GM21619 (cell line): ENCODE results near the gene PTCD3.

Experiments used
- ATAC-seq: cut with Tn5 transposase; IDR thresholded peaks from one replicate; pipeline ENCODE4 v1.9.1; 2021; ENCODE audit not compliant: unreplicated experiment

Gene PTCD3

DNA sequence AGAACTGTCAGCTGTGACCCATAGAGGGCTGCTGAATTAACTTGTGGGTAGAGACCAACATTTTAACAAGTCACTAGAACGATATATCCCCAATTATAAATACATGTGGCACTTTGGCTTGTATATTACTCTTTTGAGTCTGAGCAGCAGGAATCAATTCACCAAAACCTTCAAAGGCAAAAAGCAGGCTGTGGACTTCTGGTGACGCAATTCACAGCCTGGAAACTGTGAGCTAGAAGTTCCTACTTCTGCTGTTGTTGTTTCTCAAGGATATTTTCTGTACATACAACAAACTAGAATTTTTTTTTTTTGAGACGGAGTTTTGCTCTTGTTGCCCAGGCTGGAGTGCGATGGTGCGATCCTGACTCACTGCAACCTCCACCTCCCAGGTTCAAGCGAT, 37.3 kb downstream of the PTCD3 start:
- ATAC-seq: no peak

DNA sequence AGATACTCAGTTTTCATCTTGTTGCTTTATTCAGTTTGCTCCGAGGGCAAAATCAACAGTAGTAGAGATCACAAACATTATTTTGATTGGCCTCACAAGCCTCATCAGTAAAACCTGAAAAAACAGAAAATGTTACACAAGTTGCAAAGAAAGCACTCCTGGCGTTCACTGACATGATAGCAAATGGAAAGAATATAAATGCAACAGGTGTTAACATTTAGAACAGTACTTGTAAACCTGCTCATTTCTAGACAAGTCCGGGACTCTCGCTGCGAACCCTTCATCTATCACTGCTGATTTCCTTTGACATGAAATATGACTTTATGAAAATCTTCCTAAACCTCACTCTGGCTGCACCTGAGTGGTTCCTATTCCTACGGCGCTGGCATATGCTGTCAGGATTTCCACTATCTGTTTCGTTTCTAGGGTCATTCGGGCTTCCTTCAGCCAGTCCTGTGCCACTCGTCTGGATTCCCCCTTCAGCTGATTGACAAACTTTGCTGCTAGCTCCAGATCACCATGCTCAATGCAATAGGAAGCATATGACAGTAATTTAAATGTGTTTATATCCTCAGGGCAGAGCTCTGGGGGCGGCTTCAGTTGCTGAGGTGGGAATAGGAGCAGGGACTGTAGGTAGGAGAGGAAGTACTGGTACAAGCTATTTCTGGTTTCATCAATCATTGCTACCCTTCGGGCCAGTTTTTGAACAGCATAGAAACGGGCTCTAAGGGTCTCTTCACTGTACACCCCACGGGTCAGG, 38.1 kb downstream of the PTCD3 start:
- no peak for ATAC-seq

DNA sequence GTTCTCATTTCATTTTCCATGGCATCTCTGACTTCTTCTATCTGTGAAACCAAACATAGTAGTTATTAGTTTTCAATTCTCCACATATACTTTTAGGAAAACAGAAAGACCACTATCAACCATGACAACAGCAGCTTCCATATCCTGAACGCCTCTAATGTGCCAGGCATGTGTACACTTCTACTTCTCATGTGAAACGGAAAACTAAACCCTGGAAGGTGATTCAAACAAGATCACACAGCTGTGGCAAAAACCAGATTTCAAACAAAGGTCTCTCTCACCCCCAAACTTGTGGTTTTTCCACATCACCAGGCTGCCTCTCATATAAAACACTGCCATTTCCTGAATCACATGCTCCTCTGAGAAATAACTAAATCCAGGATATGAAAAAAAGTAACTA, 41.8 kb downstream of the PTCD3 start:
- no peak for ATAC-seq

DNA sequence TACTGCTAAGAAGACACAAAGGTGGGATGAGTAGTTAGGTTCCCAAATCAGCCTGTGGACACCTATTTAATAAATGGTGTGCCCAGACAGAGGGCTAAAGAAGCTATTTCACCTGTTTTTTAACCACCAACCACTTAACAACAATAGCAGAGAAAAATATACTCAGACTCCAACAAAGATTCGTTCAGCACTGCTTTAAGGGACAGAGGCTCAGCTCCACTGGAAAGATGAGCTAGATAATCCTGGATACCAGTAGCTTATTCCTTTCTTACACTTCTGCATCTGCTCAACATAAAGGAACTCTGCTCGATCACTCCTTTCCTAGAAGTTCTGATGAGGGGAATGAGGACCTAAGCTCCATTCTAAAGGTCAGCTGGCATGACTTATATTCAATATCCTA, 44.5 kb downstream of the PTCD3 start:
- no peak for ATAC-seq

DNA sequence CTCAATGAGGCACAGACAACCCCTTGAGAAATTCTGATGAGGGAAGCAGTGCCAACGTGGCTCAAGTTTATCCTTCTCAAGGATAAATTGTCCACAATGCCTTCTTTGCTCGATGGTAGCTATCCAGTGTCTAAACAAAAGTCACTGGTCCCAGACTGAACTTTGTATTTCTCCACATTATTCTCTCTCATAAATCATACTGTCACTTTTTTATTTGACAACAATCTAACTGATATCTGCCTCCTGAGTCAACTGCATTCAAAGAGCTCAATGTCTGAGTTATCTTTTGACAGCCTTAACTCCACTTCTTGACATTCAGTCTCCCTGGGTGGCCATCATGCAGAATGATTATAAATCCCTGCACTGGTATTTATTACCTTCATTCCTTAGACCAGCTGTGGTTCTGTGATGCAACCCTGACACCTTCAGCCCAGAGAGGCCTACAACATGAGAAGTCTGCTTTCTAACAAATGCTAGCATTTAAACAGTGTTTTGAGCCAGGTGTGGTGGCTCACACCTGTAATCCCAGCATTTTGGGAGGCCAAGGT, 51.0 kb downstream of the PTCD3 start:
- ATAC-seq: no peak

DNA sequence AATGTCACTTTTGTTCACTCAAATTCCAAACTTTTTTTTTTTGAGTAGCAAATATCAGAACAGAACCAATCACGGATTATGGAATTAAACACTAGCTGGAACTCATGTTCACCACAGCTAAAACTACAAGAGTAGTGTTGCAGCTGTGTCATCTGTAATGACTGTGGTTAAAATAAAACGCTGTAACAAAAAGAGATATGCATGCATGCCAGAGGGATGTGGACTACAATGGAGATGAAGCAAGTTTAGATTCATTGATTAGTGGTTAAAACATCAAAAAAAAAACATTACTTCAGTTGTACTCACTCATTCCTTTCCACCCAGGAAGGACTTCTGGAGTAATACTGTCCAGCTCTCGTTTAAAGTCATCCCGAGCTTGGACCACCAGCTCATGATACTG, 52.3 kb downstream of the PTCD3 start:
- no peak for ATAC-seq

DNA sequence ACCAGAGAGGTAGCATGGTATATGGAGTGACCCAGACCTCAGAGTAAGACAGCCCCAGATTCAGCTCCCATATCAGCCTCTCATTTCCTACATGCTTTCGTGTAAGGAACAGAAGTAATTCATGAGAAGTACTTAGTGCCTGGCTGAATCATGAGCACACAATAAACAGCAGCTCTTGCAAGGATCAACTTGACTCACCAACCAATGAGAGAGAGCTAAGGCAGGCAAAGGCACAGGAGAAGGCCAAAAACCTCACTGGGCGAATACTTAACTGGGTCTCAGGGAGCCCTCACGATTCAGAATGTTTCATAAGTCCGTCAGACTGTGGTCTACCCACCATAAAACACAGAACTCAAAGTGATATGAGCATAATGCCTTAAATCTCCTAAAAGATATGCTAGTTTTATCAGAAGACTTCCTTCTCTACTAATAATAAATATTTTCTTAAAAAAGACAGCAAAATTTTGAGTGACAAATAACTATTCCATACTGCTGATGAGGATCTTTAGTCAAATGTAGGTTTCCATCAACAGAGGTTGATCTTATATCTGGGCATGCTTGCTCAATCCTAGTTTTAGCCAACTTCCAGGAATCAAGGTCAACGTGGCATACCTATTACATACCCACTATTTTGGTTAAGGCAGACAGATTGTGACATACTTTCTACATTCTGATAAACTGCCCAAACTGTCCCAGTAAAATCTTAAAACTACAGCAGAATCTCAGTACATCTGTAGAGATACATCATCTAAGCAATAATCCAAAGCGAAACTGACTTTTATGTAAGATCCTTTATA, 54.3 kb downstream of the PTCD3 start:
- no peak for ATAC-seq

DNA sequence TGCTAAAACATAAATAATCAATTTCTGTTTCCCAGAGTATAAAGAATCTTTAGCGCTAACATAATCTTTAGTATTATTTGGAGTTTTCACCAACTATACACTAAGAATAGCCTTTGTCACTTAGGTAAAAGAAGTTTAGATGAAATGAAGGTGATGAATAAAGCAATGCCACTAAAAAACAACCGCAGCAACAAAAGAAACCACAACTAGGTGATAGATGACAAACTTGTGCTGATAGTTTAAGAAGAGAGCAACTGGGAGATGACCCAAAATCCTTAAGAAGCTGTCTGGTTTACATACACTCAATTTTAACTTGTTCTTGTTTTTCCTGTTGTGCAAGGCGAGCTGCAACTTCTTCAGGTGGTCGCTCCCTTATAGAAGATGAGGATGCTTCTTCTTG, 64.4 kb downstream of the PTCD3 start:
- no peak for ATAC-seq

DNA sequence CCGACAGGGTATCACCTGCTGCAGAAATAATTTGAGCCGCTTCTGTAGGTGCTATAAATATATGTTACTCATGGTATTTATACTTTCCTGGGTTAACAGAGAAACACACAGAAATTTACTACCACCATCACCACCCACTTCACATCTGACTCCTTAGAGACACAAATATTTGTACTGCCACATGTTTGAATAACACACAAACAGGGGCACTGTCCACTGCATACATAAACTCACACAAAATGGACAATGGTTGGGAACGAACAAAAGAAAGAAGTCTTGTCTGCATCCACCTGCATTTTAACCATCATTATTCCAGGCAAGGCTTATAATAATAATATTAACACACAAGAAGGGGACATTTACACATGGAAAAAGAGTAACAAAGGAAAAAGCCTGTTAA, 65.3 kb downstream of the PTCD3 start:
- no peak for ATAC-seq

DNA sequence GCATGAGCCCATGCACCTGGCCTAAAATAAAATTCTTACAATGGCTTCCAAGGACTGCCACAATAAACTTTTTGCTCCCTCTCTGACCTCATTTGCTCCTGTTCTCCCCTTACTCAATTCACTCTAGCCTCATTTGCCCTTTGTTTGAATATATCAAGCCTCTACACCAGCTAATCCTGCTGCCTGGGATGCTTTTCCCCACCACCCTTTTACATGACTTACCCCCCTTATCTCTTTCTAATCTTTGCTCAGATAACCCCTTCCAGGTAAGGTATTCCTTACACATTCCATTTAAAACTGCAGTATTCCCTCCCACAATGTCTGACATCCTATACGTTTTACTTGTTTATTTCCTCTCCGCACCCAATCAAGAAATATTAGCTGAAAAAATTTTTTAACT, 66.6 kb downstream of the PTCD3 start:
- ATAC-seq: no peak

DNA sequence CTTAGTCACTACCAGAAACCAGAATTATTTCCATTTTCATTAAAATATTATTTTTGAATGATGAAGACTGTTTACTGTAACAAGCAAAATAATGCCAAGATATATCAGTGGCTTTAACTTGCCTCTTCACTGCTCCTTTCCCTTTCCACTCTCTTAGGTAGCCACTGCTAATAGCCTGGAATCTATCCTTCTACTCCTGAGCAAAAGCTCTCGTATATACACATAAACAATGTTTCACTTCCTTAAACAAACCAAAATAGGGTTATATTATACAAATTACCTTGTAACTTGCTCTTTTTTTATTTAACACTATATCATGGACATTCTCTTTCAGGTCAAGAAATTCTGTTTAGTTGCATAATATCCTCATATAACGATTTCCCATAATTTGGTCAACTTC, 68.4 kb downstream of the PTCD3 start:
- ATAC-seq: no peak

DNA sequence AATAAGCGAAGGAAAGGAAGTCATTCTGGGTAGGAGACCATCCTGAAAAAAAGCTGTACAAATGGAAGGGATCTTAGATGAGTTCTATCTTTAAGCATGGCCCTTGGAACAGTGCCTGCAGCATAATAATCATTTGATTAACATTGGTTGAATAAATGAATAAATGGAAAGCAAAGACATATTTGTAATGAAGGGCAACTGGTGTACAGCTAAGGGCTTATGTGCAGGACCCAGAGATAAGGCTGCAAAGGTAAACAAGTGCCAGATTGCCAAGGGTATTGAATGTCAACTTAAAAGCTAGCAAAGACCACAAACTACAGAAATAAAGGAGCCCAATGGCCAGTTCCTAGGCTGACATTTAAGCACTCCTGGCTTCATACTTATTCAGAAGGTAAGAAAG, 69.8 kb downstream of the PTCD3 start:
- no peak for ATAC-seq

DNA sequence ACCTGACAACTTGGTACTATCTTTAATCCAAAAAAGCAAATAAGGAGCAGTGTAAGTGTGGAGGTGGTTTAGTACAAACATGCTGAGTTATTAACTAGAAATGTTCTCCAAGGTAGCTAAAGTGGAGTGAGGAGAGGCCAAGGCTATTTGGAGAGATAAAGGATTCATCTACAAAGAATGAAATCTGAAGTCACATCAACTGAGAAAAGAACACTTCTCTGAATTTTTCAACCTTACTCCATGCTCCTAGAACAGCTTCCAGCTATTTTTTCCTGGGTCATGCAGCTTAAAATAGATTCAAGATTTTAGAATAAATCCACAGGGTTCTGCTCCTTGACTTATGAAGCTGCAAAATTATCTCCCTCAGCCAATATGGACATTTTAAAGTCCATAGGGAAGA, 70.6 kb downstream of the PTCD3 start:
- no peak for ATAC-seq

DNA sequence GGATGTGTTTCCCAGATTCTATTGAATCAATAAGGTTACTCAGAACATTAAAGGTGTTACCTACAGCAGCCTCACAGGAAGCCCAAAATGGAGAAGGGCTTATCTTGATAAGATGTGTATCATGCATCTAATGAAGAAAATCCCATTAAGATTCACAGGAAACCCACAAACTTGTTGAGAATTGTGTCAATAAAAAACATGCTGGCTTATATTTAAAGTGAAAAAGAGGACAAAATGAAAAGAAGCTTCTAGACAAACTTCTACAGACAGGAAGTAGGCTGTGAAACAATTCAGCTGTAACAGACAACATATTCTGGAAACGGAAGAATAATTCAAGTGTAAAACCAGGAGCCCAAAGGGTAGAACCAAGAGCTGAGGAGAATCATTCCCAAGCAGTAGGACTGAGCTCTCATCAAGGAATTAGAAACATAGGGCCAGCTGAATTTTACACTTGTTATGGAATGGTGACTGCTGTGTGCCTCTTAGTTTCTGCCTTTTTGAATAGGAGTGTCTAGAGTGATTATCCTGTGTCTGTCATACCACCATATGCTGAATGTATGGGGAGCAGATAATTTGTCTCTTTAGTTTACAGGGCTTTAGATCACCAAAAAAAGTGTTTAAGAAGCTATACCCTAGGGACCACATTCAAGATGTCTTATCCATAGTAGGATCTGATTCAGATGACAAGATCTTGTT, 79.6 kb downstream of the PTCD3 start:
- ATAC-seq: no peak

DNA sequence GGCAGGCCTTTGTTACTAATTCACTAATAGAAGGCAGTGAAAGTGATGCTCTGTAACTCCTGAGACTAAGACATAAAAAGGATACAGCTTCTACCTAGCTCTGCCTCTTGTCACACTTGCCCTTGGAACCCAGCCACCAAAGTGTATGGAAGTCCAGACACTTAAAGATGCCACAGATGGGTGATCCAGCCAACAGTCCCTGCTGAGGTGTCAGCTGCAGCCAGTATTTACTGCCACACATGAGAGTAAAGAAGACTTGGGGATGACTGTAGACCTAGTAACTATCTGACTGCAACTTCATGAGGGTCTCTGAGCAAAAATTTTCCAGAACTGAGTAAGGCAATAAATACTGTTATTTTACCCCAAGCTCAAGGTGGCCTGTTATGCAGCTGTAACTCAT, 80.4 kb downstream of the PTCD3 start:
- ATAC-seq: no peak

DNA sequence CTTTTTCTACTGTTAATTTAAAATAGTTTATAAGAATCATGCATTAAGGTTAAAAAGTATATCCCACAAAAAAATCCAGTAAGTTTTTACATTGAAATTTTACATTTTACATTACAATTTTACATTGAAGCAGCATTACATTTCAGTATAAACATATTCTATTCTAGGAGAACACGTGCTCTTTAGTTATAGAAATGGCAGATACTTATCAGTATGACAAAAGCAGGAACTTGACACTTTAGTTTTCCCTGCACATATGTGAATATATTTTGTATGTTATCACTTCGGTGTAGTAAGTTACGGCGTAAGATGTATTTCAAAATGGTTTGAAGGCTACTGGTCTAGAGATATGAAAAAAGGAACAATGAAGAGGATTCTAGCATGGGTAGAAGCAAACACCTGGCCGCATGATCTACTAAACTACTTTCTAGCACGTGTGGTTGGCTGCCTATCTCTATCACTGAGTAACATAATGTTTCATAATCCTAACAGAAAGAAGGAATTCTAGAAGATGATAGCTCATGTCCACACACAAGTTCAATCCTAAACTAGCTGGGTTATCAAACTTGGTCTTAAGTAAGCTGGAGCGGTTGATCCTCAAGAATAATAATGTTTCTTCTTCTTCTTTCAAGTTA, 83.9 kb downstream of the PTCD3 start:
- ATAC-seq: no peak
